HepG2 (cell line): Measurements from ENCODE around the gene LDLRAD4. TPM values are rescaled to one million over a fixed set of nuclear protein-coding genes. Genes with fewer than 3 reads are reported as not detected.

Experiments
- ARID4A ChIP-seq: sonication (generic); formaldehyde crosslinking; IDR thresholded peaks from 2 replicates; pipeline ENCODE4 v1.5.0; 2020; ENCODE audit warnings: mild to moderate bottlenecking, missing genetic modification reagents, borderline replicate concordance
- ASH2L ChIP-seq: fragments of 300-600, 200-600 bp; sonication (generic); IDR thresholded peaks from 2 replicates; pipeline ENCODE4 v1.7.0; 2017; ENCODE audit warnings: low read depth, mild to moderate bottlenecking, moderate library complexity, mixed read lengths, low read length; ENCODE audit not compliant: insufficient read length
- ATAD3A ChIP-seq: sonication (generic); formaldehyde crosslinking; IDR thresholded peaks from 2 replicates; pipeline ENCODE4 v1.4.0; 2020; ENCODE audit warnings: missing genetic modification reagents
- ATF7-NPFF ChIP-seq: sonication (generic); formaldehyde crosslinking; IDR thresholded peaks from 2 replicates; pipeline ENCODE4 v1.8.1; 2023; ENCODE audit warnings: mild to moderate bottlenecking, low read depth, missing genetic modification reagents, moderate library complexity
- ATRX ChIP-seq: sonication (generic); formaldehyde crosslinking; IDR thresholded peaks from 2 replicates; pipeline ENCODE4 v1.4.0; 2020; ENCODE audit warnings: missing genetic modification reagents, borderline replicate concordance
- DPF2 ChIP-seq: sonication (generic); formaldehyde crosslinking; IDR thresholded peaks from 2 replicates; pipeline ENCODE4 v1.4.0; 2020; ENCODE audit warnings: mild to moderate bottlenecking, low read depth, missing genetic modification reagents, borderline replicate concordance
- FOXK2 ChIP-seq: fragments of 450-650 bp; IDR thresholded peaks from 2 replicates; pipeline ENCODE4 v1.6.1; 2016
- GATAD2A ChIP-seq: IDR thresholded peaks from 2 replicates; pipeline ENCODE4 v1.6.1; 2016
- HOXA9 ChIP-seq: sonication (generic); formaldehyde crosslinking; IDR thresholded peaks from 2 replicates; pipeline ENCODE4 v1.8.1; 2022; ENCODE audit warnings: missing genetic modification reagents, mild to moderate bottlenecking, moderate library complexity, borderline replicate concordance
- NR2C2 ChIP-seq: sonication (generic); formaldehyde crosslinking; IDR thresholded peaks from 2 replicates; pipeline ENCODE4 v1.4.0; 2020; ENCODE audit warnings: missing genetic modification reagents, mild to moderate bottlenecking, moderate library complexity, borderline replicate concordance
- TARDBP ChIP-seq: sonication (generic); formaldehyde crosslinking; IDR thresholded peaks from 2 replicates; pipeline ENCODE4 v1.8.0; 2022; ENCODE audit warnings: mild to moderate bottlenecking, missing genetic modification reagents
- THAP8 ChIP-seq: sonication (generic); formaldehyde crosslinking; IDR thresholded peaks from 2 replicates; pipeline ENCODE4 v1.5.1; 2020; ENCODE audit warnings: missing genetic modification reagents, mild to moderate bottlenecking, borderline replicate concordance
- ZBTB43 ChIP-seq: sonication (generic); formaldehyde crosslinking; conservative IDR thresholded peaks from 2 replicates; pipeline ENCODE4 v1.4.0; 2020; ENCODE audit warnings: missing genetic modification reagents
- ZGPAT ChIP-seq: IDR thresholded peaks from 2 replicates; pipeline ENCODE4 v1.6.1; 2016; ENCODE audit warnings: mild to moderate bottlenecking
- ZNF225 ChIP-seq: sonication (generic); formaldehyde crosslinking; IDR thresholded peaks from 2 replicates; pipeline ENCODE4 v1.4.0; 2020; ENCODE audit warnings: mild to moderate bottlenecking, missing genetic modification reagents
- ZNF558 ChIP-seq: sonication (generic); formaldehyde crosslinking; IDR thresholded peaks from 2 replicates; pipeline ENCODE4 v1.9.0; 2022; ENCODE audit warnings: mild to moderate bottlenecking, missing genetic modification reagents, borderline replicate concordance
- ZNF710 ChIP-seq: sonication (generic); formaldehyde crosslinking; IDR thresholded peaks from 2 replicates; pipeline ENCODE4 v1.5.0; 2020; ENCODE audit warnings: mild to moderate bottlenecking, missing genetic modification reagents, borderline replicate concordance
- ZNF782 ChIP-seq: sonication (generic); formaldehyde crosslinking; IDR thresholded peaks from 2 replicates; pipeline ENCODE4 v1.4.0; 2020; ENCODE audit warnings: missing genetic modification reagents, mild to moderate bottlenecking, borderline replicate concordance
- ZSCAN9 ChIP-seq: IDR thresholded peaks from 2 replicates; pipeline ENCODE4 v1.6.1; 2016; ENCODE audit warnings: borderline replicate concordance
- polyA plus RNA-seq, 8 experiments: library from polyadenylated mRNA; depleted of rRNA in 3 of 8; stranded (reverse) in 7 of 8; unstranded in 1 of 8; fragments of >200 nt; fragmentation: Illumina TruSeq in 4 of 8; extraction: Trizol in 4 of 8; gene quantifications; 2 replicates each; pipeline versions ENCODE4 v1.2.1 to v1.2.3, GENCODE V29; 2011 to 2016; ENCODE audit warnings: low read depth in 4 of 8, missing spikeins in 1 of 8, mixed read lengths in 1 of 8; ENCODE audit not compliant: insufficient read depth in 1 of 8
- total RNA-seq, 5 experiments: library from RNA; depleted of rRNA; stranded (reverse); fragments of >200 nt; fragmentation: Illumina TruSeq; extraction: Trizol; gene quantifications; 2 replicates each; pipeline ENCODE4 v1.2.3, GENCODE V29; 2016; ENCODE audit warnings: low read depth in 1 of 5

Gene LDLRAD4
- total and polyA plus RNA-seq, 2 of the 13 experiments (the other 11 are each of a cell fraction or from before 2014, with no cell fraction given) = 13.6 to 20.9 TPM

GRCh38 chr18:13418013-13418710 lies 199.6 kb downstream of the LDLRAD4 start (continued):
- TF ChIP-seq ATAD3A (CRISPR knock-in tag) (no peak), ZNF225 (CRISPR knock-in tag) (no peak), ZNF558 (no peak), ZSCAN9 (CRISPR knock-in tag) (no peak), ATRX (CRISPR knock-in tag) (no peak), ZBTB43 (CRISPR knock-in tag) (no peak), ZNF782 (CRISPR knock-in tag) (no peak), DPF2 (0 out of 2 replicates have a peak, but pooled peaks have one; percentile 37), ZNF710 (no peak), ATF7-NPFF (no peak), GATAD2A (CRISPR knock-in tag) (peak; percentile 61), ASH2L (peak; percentile 90), TARDBP (CRISPR knock-in tag) (no peak), THAP8 (CRISPR knock-in tag) (no peak), ARID4A (CRISPR knock-in tag) (peak; percentile 17; the same call in 1 of the 2 replicates), NR2C2 (CRISPR knock-in tag) (peak; percentile 47; the same call in 1 of the 2 replicates), FOXK2 (peak; percentile 36; the same call in 1 of the 2 replicates), HOXA9 (CRISPR knock-in tag) (no peak), ZGPAT (CRISPR knock-in tag) (0 out of 2 replicates have a peak, but pooled peaks have one; percentile 31)
